OCI-M1 (cell line): ENCODE measurements around the gene SEMA4D.

Experiments
- DNase-seq: peaks from one replicate; lab custom pipeline; 2025; lab: John Stamatoyannopoulos, UW

Gene SEMA4D

DNA sequence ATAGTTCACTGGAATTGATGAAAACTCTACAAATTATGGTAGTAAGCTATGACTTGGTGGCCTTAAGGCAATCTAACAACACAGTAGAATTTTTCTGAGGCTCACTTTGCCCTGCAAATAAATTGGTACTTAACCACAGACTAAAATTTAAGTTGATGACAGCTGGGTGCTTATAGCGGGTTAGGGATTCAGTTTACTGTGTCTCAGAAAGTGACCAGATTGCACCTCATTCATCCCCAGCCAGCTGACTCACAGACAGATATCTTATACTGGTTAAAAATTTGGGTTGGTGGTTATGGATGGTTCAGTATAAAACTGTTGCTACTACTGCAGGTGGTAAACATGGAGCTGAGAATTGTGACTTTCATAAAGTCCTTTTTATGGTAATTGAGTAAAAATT lies 184.1 kb downstream of the SEMA4D start:
- DNase-seq: peak; percentile 27

DNA sequence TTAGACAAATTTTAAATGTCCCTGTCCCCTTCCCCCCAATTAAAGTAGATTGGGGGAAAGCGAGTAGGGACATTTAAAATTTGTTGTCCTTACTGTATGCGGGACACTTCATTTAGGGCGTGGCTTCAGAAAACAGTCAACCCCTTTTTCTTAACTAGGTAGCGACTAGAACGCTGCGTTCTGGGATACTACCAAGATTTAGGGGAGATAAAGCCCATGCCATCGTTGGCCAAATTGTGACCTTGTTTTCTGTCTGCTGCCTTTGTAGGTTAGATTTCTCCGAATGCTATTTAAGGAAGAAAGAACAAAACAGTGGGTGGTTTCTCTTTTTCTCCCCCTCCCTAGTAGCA lies 185.7 kb downstream of the SEMA4D start:
- peak; percentile 77 for DNase-seq

DNA sequence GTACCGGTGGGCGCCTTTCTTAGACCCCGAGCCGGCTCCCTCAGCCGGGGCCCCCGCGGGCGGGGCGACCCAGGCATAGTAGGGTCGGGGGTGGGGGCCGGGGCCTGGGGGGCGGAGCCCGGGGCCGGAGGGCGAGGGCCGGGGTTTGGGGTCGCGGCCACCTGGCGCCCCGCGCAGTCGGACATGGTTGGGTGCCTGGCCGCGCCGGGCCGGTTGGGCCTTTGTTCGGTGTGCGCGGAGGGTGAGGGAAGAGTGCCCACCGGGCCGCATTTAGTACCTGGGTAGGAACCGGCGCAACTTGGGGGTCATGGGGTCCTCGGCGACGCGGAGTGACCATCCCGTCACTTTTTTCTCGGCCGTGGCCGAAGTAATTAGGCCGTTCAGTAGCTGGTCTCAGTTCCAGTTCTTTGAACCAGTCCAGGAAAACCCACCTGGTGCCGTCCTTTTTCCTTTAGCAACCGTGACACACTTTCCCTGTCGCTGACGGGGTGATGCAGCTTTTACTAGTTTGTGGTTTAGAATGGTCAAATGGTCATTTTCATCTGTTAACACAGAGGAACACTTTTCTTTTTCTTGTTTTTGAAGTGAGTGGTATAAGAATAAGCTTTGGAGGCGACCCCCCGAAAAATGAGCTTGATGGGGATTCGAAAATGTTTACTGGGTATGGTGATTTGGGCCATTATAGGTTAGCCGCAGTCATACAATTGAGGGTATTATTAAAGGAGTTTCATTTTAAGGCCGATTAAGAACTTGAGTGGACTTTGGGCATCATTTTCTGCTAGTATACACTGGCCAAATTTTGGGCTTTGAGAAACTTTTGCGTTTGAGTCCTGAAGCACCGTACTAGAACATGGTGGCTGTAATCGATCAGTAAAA lies 186.3 kb downstream of the SEMA4D start:
- peak; percentile 46 for DNase-seq
